PFSK-1 (cell line): ENCODE measurements around the gene C19orf81.

ENCODE experiments used
- FOXP2 ChIP-seq: optimal IDR thresholded peaks from 2 replicates; pipeline ENCODE3; 2011; ENCODE audit warnings: borderline replicate concordance, control low read depth, inconsistent platforms; ENCODE audit not compliant: insufficient read depth; ENCODE audit errors: extremely low read length, extremely low read depth
- POLR2AphosphoS5 ChIP-seq: IDR thresholded peaks from 2 replicates; pipeline ENCODE4 v1.6.1; 2012; ENCODE audit warnings: low read depth, mild to moderate bottlenecking, control low read depth, low read length, moderate library complexity
- SIN3A ChIP-seq: IDR thresholded peaks from 2 replicates; pipeline ENCODE4 v1.6.1; 2012; ENCODE audit warnings: mild to moderate bottlenecking, low read length, moderate library complexity, borderline replicate concordance; ENCODE audit not compliant: insufficient read depth
- TAF1 ChIP-seq: IDR thresholded peaks from 2 replicates; pipeline ENCODE4 v1.6.1; 2012; ENCODE audit warnings: low read length, control low read depth, borderline replicate concordance; ENCODE audit not compliant: insufficient read depth
- TF ChIP-seq, protein P1 (sequence below), 2 experiments: IDR thresholded peaks; 2 replicates each; pipeline versions ENCODE4 v1.6.1 to v1.8.0; 2011 to 2012; ENCODE audit warnings: low read depth in 2 of 2, low read length in 2 of 2, control low read depth in 1 of 2, inconsistent platforms in 1 of 2, mild to moderate bottlenecking in 1 of 2, moderate library complexity in 1 of 2; ENCODE audit not compliant: insufficient read depth in 1 of 2

DNA sequence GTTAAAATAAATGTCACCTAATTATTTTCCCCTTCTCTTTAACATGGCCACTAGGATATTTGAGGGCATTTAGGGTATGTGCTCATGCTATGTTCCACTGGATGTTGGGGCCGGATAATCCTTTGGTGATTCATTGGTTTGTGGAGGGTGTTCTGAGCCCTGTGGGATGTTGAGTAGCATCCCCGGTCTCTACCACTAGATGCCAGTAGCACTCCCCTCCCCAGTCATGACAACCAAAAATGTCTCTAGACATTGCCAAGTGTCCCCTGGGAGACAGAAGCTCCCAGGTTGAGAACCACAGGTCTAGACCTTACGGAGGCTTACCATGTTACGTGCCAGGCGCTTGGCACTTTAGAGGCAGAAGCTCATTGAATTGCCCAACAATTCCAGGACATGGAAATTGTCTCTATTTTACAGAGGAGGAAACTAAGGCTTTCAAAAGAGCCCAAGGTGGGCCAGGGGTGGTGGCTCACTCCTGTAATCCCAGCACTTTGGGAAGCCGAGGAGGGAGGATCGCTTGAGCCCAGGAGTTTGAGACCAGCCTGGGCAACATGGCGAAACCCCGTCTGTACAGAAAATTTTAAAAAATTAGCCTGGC lies 56.3 kb downstream of the C19orf81 start:
- TF ChIP-seq POLR2AphosphoS5 (no peak), SIN3A (no peak), FOXP2 (no peak), TAF1 (no peak)
- TF ChIP-seq, protein P1, sequence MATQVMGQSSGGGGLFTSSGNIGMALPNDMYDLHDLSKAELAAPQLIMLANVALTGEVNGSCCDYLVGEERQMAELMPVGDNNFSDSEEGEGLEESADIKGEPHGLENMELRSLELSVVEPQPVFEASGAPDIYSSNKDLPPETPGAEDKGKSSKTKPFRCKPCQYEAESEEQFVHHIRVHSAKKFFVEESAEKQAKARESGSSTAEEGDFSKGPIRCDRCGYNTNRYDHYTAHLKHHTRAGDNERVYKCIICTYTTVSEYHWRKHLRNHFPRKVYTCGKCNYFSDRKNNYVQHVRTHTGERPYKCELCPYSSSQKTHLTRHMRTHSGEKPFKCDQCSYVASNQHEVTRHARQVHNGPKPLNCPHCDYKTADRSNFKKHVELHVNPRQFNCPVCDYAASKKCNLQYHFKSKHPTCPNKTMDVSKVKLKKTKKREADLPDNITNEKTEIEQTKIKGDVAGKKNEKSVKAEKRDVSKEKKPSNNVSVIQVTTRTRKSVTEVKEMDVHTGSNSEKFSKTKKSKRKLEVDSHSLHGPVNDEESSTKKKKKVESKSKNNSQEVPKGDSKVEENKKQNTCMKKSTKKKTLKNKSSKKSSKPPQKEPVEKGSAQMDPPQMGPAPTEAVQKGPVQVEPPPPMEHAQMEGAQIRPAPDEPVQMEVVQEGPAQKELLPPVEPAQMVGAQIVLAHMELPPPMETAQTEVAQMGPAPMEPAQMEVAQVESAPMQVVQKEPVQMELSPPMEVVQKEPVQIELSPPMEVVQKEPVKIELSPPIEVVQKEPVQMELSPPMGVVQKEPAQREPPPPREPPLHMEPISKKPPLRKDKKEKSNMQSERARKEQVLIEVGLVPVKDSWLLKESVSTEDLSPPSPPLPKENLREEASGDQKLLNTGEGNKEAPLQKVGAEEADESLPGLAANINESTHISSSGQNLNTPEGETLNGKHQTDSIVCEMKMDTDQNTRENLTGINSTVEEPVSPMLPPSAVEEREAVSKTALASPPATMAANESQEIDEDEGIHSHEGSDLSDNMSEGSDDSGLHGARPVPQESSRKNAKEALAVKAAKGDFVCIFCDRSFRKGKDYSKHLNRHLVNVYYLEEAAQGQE (IDR thresholded peaks at IDR 0.05; ENCODE audit: insufficient read depth in 1 of 2, low read depth in 2 of 2, low read length in 2 of 2): no peak
